Astrocyte of the cerebellum (primary cell): Measurements from ENCODE around the gene CCND1.

Experiments used
- DNase-seq: peaks from one replicate; pipeline ENCODE4 v3.0.0-alpha.2; 2011; ENCODE audit warnings: low read depth
- H3K4me3 ChIP-seq: 2 replicates; pipeline ENCODE4 v1.5.1; 2011; ENCODE audit warnings: mild to moderate bottlenecking, low read depth, low read length, moderate library complexity
- in situ Hi-C: cut with HindIII; loops from 2 replicates; pipeline ENCODE4 v1.10.0; 2017; ENCODE audit warnings: low sequenced_read_pairs
- TF ChIP-seq, protein P1 (sequence below): IDR thresholded peaks from 2 replicates; pipeline ENCODE4 v1.5.1; 2012; ENCODE audit warnings: low read length, low read depth, moderate library complexity, mild to moderate bottlenecking; ENCODE audit errors: missing control alignments

CCND1 gene

DNA sequence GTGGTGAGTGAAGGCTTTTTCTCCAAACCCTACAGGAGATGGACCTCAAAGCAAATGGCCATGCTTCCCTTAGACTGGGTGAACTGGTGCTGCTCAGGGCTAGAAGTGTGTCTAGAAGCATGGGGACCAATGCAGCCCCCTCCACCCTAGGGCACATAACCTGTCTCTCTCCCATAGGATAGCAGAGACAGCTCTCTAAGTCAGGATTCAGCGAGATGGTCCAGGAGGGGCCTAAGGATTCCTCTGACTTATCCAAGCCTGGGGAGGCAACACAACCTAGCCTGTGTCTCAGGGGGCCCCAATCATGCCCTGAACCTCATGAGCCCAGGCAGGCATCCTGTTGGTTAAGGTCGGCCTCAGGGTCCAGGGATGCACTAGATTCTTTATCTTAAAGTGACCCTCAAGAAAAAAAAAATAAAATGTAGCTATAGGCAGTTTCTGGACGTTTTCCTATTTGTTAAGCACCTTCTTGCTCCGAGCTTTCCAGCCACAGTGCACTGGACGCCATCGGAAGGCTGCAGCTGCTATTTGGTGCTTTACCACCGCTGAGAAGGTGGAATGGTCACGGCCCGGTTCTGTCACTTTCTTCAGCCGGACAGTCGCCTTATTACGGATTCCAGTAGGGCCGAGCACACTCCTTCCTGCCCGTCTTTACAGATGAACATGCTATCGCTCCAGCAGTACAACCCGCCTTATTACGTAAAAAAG, 5.0 kb upstream of the CCND1 start:
- in situ Hi-C loops, result no loop called here
- TF ChIP-seq, protein P1, sequence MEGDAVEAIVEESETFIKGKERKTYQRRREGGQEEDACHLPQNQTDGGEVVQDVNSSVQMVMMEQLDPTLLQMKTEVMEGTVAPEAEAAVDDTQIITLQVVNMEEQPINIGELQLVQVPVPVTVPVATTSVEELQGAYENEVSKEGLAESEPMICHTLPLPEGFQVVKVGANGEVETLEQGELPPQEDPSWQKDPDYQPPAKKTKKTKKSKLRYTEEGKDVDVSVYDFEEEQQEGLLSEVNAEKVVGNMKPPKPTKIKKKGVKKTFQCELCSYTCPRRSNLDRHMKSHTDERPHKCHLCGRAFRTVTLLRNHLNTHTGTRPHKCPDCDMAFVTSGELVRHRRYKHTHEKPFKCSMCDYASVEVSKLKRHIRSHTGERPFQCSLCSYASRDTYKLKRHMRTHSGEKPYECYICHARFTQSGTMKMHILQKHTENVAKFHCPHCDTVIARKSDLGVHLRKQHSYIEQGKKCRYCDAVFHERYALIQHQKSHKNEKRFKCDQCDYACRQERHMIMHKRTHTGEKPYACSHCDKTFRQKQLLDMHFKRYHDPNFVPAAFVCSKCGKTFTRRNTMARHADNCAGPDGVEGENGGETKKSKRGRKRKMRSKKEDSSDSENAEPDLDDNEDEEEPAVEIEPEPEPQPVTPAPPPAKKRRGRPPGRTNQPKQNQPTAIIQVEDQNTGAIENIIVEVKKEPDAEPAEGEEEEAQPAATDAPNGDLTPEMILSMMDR, result no peak
- peak overlapping the region; percentile 14 for H3K4me3 ChIP-seq
- no peak for DNase-seq

DNA sequence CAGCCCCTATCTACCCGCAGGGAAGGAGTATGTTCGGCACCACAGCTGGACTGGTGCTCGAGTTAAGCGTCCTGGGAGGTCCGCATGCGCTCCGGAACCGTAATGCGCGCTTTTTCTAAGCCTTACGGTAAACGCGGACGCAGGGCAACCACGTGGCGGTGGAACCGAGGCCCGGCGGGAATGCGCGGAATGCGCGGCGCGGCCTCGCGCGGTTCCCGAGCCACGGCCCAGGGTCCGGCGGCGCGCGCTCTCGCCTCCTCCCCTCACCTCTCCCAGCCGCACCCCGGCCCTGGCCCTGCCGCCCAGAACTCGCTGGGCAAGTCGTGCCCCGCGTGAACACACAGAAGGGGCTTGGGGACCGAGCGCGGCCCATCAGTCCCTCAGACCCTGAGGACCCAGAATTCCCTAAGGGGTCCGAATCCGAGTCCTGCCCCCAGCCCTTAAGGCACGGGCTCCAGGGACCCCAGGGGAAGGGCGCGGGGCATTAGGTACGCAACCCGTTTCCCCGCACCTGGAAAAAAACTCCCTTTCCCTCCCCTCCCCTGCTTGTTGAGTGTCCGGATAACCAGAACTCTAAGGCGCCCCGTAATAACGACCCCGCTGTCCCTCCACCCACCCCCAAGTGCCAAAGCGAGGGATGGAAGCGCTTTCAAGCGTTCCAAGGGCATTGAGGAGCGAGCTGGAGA, 4.3 kb upstream of the CCND1 start:
- peak overlapping the region; percentile 24 for H3K4me3 ChIP-seq
- DNase-seq, result peak; percentile 78
- in situ Hi-C loops, result no loop called here
- TF ChIP-seq, protein P1, result no peak

DNA sequence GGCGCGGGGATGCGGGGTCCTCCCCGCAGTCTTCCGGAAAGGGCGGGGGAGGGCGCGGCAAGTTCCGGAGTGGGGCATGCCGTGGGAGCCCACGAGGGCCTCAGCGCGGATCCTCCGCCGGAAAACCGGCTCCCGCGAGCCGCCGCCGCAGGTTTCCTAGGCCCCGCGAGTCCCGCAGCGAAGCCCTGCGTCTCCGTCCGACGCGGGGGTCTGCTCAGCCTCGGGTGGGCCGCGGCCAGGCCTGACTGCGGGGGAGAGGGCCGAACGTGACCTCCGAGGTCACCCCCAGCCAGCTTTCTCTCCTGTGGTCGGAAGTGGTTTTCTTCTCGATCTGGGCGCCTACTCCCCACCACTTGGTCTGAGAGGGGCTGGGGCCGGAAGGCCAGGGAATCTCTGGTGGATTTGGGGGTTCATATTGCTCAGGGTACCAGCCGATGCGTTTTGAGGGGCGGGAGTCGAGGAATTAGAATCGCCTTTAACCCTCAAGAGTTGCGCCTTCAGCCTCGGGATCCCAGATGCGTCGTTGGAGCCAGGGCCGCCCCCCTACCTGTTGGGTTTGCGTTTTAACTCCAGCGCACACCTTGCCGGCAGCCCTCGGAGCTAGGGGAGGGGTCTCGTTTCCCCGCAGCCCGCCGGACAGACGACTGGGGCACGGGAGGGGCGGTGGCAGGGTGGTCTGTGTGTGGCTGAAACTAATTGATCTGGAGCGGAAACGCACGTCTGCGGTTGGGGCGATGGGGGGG, 3.6 kb upstream of the CCND1 start:
- TF ChIP-seq, protein P1, result no peak
- in situ Hi-C loops, result no loop called here
- DNase-seq, result no peak
- H3K4me3 ChIP-seq, result no peak overlapping the region

DNA sequence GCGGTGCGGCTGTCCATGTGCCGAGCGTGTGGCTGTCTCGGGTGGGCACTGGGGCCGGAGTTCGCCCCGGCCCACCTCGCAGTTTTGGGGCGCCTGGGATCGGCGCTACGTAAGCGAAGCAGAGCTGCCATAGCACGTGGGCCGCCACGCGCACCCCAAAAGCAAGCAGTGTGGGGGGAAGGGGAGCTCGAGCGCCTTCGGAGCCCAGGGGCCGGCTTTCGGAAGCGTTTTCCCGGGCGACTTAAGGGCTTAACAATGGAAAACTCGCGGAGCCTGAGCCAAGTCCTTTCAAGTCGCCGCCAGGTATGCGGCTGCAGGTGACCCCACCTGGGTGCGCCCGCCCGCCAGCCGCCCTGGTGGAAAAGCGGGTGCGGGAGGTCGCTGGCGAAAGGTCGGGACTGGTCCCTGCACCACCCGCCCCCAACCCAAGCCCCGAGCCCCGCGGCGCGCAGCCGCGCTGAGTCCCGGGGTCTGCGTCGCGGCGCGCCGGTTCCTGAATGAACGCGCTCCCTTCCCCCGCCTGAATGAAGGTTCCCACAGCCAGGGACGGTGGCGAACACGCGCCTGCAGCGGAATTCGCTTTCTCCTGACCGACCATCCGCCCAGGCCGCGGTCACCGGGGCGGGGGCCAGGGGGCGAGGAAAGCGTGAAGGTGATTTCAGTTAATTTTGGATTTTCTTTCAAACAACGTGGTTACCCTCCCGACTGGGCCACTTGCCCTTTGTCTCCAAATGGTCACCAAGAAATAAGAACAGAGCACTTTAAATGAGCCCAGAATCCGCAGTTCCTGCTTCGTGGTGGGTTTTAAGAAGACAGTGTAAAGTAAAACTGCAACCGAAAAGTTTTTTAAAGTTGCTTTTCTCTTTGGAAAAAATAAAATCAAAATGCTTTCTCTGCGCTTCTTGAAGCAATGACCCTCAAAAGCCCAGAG, 2.8 kb upstream of the CCND1 start:
- DNase-seq, result no peak
- H3K4me3 ChIP-seq, result peak overlapping the region; percentile 89
- in situ Hi-C loops, result no loop called here
- TF ChIP-seq, protein P1, result no peak

DNA sequence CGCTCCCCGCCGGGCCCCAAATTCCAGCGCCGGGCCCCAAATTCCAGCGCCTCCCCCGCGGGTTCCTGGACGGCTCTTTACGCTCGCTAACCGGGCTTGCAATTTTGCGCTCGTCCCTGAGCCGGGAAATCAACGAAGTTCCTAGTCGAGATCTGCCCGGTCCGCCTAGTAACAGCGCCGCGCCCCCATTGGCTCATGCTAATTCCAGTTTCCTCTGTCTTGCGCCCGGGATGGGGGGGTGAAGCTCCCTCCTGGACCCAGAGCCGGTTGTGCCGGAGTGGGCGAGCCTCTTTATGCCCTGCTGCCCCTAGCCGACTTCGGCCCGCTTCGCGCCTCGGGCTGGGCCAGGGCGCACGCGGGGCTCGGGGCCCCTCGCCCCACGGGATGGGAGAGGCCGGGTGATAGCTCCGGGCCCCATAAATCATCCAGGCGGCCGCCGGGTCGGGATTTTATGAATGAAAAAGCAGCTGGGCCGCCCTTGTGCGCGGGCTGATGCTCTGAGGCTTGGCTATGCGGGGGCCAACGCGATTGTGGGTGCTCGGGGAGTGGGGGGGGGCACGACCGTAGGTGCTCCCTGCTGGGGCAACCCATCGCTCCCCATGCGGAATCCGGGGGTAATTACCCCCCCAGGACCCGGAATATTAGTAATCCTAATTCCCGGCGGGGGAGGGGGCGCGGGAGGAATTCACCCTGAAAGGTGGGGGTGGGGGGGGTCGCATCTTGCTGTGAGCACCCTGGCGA, 1.8 kb upstream of the CCND1 start:
- H3K4me3 ChIP-seq, result peak overlapping the region; percentile 89
- DNase-seq, result peak; percentile 90
- in situ Hi-C loops, result no loop called here
- TF ChIP-seq, protein P1, result peak; percentile 3
